Hepatocyte (in vitro differentiated cells): ENCODE data around the gene ZFYVE9. TPM values are rescaled to one million over a fixed set of nuclear protein-coding genes. Genes with fewer than 3 reads are reported as not detected.

Experiments used
- DNase-seq: peaks from one replicate; pipeline ENCODE4 v3.0.0-alpha.2; 2016; ENCODE audit warnings: low spot score
- H2AFZ ChIP-seq: fragments of 200-600 bp; sonication (generic); 2 replicates; pipeline ENCODE4 v1.6.0; 2016; ENCODE audit warnings: antibody characterized with exemption, mild to moderate bottlenecking
- H3K27ac ChIP-seq: fragments of 200-600 bp; sonication (generic); 2 replicates; pipeline ENCODE4 v1.5.1; 2016; ENCODE audit warnings: mild to moderate bottlenecking
- H3K27me3 ChIP-seq: fragments of 200-600 bp; sonication (generic); 2 replicates; pipeline ENCODE4 v1.6.1; 2016
- H3K36me3 ChIP-seq: fragments of 200-600 bp; sonication (generic); replicated peaks from 2 replicates; pipeline ENCODE4 v1.5.1; 2016; ENCODE audit warnings: low read depth; ENCODE audit not compliant: insufficient read depth
- H3K4me1 ChIP-seq: fragments of 200-600 bp; sonication (generic); 2 replicates; pipeline ENCODE4 v1.5.1; 2016; ENCODE audit warnings: mild to moderate bottlenecking, moderate library complexity; ENCODE audit not compliant: insufficient read depth
- H3K4me2 ChIP-seq: fragments of 200-600 bp; sonication (generic); 2 replicates; pipeline ENCODE4 v1.6.0; 2016
- H3K4me3 ChIP-seq: fragments of 200-600 bp; sonication (generic); 2 replicates; pipeline ENCODE4 v1.5.1; 2016; ENCODE audit warnings: mild to moderate bottlenecking
- H3K79me2 ChIP-seq: fragments of 200-600 bp; sonication (generic); 2 replicates; pipeline ENCODE4 v1.6.0; 2017; ENCODE audit warnings: mild to moderate bottlenecking
- H3K9me2 ChIP-seq: fragments of 200-600 bp; sonication (generic); replicated peaks from 2 replicates; pipeline ENCODE4 v1.6.0; 2017; ENCODE audit warnings: mild to moderate bottlenecking; ENCODE audit not compliant: insufficient read depth
- H3K9me3 ChIP-seq: fragments of 200-600 bp; sonication (generic); 2 replicates; pipeline ENCODE4 v1.5.1; 2016; ENCODE audit warnings: low read depth, mild to moderate bottlenecking
- H4K20me1 ChIP-seq: fragments of 200-600 bp; sonication (generic); 2 replicates; pipeline ENCODE4 v1.6.0; 2016; ENCODE audit warnings: mild to moderate bottlenecking; ENCODE audit not compliant: insufficient read depth, poor library complexity, severe bottlenecking
- CTCF ChIP-seq: fragments of 200-600 bp; sonication (generic); IDR thresholded peaks from 2 replicates; pipeline ENCODE4 v1.5.1; 2016; ENCODE audit warnings: antibody characterized with exemption, mild to moderate bottlenecking; ENCODE audit not compliant: poor library complexity
- EZH2 ChIP-seq: fragments of 200-600 bp; sonication (generic); IDR thresholded peaks from 2 replicates; pipeline ENCODE4 v1.6.1; 2016; ENCODE audit warnings: antibody characterized with exemption, mild to moderate bottlenecking, borderline replicate concordance
- EZH2phosphoT487 ChIP-seq: fragments of 200-600 bp; sonication (generic); IDR thresholded peaks from one replicate; pipeline ENCODE4 v1.6.1; 2018; ENCODE audit warnings: antibody characterized with exemption, mild to moderate bottlenecking, low read depth, moderate library complexity; ENCODE audit not compliant: unreplicated experiment, severe bottlenecking
- WGBS: methylation state at CpG from one replicate; pipeline ENCODE4 v1.1.6; 2016; ENCODE audit warnings: low lambda C conversion rate; ENCODE audit errors: missing lambda C conversion rate; 5-methylcytosine and 5-hydroxymethylcytosine counted together
- polyA plus RNA-seq: library from polyadenylated mRNA; unstranded; fragments of >200 nt; fragmentation: Nextera tagmentation; extraction: Ambion mirVana; gene quantifications from 2 replicates; pipeline ENCODE4 v1.2.1, GENCODE V29; 2016
- total RNA-seq: library from RNA; depleted of rRNA; stranded (reverse); fragments of >200 nt; gene quantifications from 2 replicates; pipeline ENCODE4 v1.2.3, GENCODE V29; 2014

The ZFYVE9 gene
- total and polyA plus RNA-seq, 2 experiments from 2014 or later: 4.6 to 29.0 TPM

- no peak overlapping the region for H3K4me2 ChIP-seq
- no peaks in the 10 kb centered on the region for H3K79me2 ChIP-seq
- no peak overlapping the region for H3K4me3 ChIP-seq
- H3K36me3 ChIP-seq: no peaks in the 10 kb centered on the region
- H3K9me3 ChIP-seq: no peaks in the 10 kb centered on the region
- no peak overlapping the region for H2AFZ ChIP-seq
- H3K27ac ChIP-seq: no peak overlapping the region
- no peaks in the 10 kb centered on the region for H3K4me1 ChIP-seq
- TF ChIP-seq EZH2 (no peak), CTCF (no peak), EZH2phosphoT487 (no peak)
- peaks cover 3% of the 10 kb centered on the region for H3K27me3 ChIP-seq
- H3K9me2 ChIP-seq: no peaks in the 10 kb centered on the region
- H4K20me1 ChIP-seq: no peaks in the 10 kb centered on the region
- DNase-seq: no peak
Observed at GRCh38 chr1:52125736-52126359, 16.0 kb upstream of the ZFYVE9 start.

GRCh38 chr1:52127181-52128180, 14.4 kb upstream of the ZFYVE9 start:
- Histone ChIP-seq H3K4me1 (no peaks in the 10 kb centered on the region), H3K9me3 (no peaks in the 10 kb centered on the region), H2AFZ (peak overlapping the region; percentile 19), H3K27me3 (peaks cover 3% of the 10 kb centered on the region), H3K4me3 (no peak overlapping the region), H3K9me2 (no peaks in the 10 kb centered on the region), H3K36me3 (no peaks in the 10 kb centered on the region), H3K27ac (no peak overlapping the region), H3K4me2 (no peak overlapping the region), H3K79me2 (no peaks in the 10 kb centered on the region), H4K20me1 (no peaks in the 10 kb centered on the region)
- TF ChIP-seq CTCF (peak; percentile 79), EZH2phosphoT487 (no peak)
- WGBS: 38% methylated on average over 5 of the region's 5 CpGs
- peak; percentile 61 for DNase-seq

GRCh38 chr1:52139817-52140540, 1.9 kb upstream of the ZFYVE9 start:
- Histone ChIP-seq H3K4me3 (no peak overlapping the region), H2AFZ (no peak overlapping the region), H3K79me2 (peaks cover 22% of the 10 kb centered on the region), H3K4me1 (peaks cover 11% of the 10 kb centered on the region), H3K36me3 (no peaks in the 10 kb centered on the region), H4K20me1 (no peaks in the 10 kb centered on the region), H3K27me3 (no peaks in the 10 kb centered on the region), H3K9me3 (no peaks in the 10 kb centered on the region), H3K27ac (no peak overlapping the region), H3K9me2 (no peaks in the 10 kb centered on the region), H3K4me2 (no peak overlapping the region)
- TF ChIP-seq EZH2 (no peak), EZH2phosphoT487 (no peak), CTCF (no peak)
- DNase-seq: peak; percentile 23
- WGBS: 86% methylated on average over 5 of the region's 5 CpGs
